ENCODE results near the gene IL1F10. TPM values are rescaled to one million over a fixed set of nuclear protein-coding genes. Genes with fewer than 3 reads are reported as not detected.

Gene IL1F10
- total and polyA plus RNA-seq, 2 of the 8 experiments (the other 6 are each of a cell fraction or from before 2014, with no cell fraction given) = not detected

DNA sequence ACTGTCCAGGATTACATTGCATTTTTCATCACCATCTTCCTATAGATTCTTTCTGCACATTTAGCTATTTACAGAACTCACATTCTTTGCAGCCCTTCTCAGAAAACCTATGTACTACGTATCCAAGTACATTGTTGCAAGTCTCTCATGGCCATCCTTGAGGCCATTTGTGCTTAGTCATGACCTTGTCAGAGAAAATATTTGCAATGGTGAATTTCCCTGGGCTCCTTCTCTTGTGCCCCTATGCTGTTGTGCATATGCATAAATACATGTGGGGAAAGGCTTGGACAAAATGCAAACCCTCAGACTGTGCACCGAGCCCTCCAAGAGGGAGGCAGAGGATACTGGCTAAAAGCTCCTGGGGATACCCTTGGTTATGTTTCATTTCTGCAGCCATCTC lies 43.0 kb upstream of the IL1F10 start:
- no peak overlapping the region for H4K8ac ChIP-seq (ENCODE audit: extremely low read depth, insufficient read depth, low read length)
- no peak overlapping the region for H2BK12ac ChIP-seq (ENCODE audit: low read depth, low read length)
- TF ChIP-seq SIRT6 (IDR thresholded peaks at IDR 0.05; ENCODE audit: low read length) = no peak
- no peak for TF ChIP-seq MAFK (IDR thresholded peaks at IDR 0.05; ENCODE audit: low read depth, low read length)
- no peak for TF ChIP-seq YY1 (IDR thresholded peaks at IDR 0.05; ENCODE audit: low read depth, low read length)
- no peak for TF ChIP-seq RAD21 (IDR thresholded peaks at IDR 0.05 in 1 of 2, conservative IDR thresholded peaks at IDR 0.05 in 1 of 2; ENCODE audit: low read depth in 2 of 2, low read length in 2 of 2)
- no peak for TF ChIP-seq POLR2AphosphoS5 (IDR thresholded peaks at IDR 0.05; ENCODE audit: low read depth, low read length)
- H3K27ac ChIP-seq (ENCODE audit: low read depth, low read length) = no peak overlapping the region
- H3K56ac ChIP-seq (replicated peaks; ENCODE audit: insufficient read length, low read depth, low read length) = no peak overlapping the region
- H3K27me3 ChIP-seq (replicated peaks in 1 of 4; ENCODE audit: control insufficient read depth in 3 of 4, extremely low read depth in 1 of 4, insufficient read depth in 3 of 4, low read length in 3 of 4) = no peaks in the 10 kb centered on the region
- 82% methylated on average over 2 of the region's 2 CpGs; no CpG with 5 or more reads in 1 of the 2 experiments for WGBS, 2 experiments (ENCODE audit: extremely low coverage in 1 of 2, insufficient coverage in 1 of 2, insufficient read length in 1 of 2, insufficient replicate concordance in 2 of 2, low coverage in 1 of 2, low lambda C conversion rate in 2 of 2, missing lambda C conversion rate in 1 of 2)
- no peak overlapping the region for H2AFZ ChIP-seq (ENCODE audit: low read length)
- no peak overlapping the region for H4K91ac ChIP-seq (replicated peaks; ENCODE audit: insufficient read length, low read length)
- H2BK20ac ChIP-seq (ENCODE audit: low read length) = no peak overlapping the region
- no peaks in the 10 kb centered on the region for H3K23me2 ChIP-seq (ENCODE audit: low read depth, low read length)
- H3K79me1 ChIP-seq (ENCODE audit: low read depth, low read length) = no peaks in the 10 kb centered on the region
- H2BK5ac ChIP-seq (ENCODE audit: low read depth, low read length) = no peak overlapping the region
- H3K18ac ChIP-seq (ENCODE audit: extremely low read depth, low read length) = no peak overlapping the region
- no peak overlapping the region for H2BK15ac ChIP-seq (ENCODE audit: low read length)
- peaks cover 0 to 6% (median 3%) of the 10 kb centered on the region in 4 experiments; a peak in 3 of 7 replicates for H3K4me1 ChIP-seq (replicated peaks in 1 of 4; ENCODE audit: control insufficient read depth in 3 of 4, insufficient read depth in 4 of 4, low read length in 3 of 4)
- no peak overlapping the region for H3K23ac ChIP-seq (ENCODE audit: insufficient read length)
- no peaks in the 10 kb centered on the region; a peak in 1 of 4 replicates for H3K9me3 ChIP-seq (ENCODE audit: insufficient read depth in 2 of 2, low read depth in 1 of 2, low read length in 1 of 2)
- DNase-seq (ENCODE audit: low read depth in 1 of 2, low spot score in 2 of 2) (no peak), FAIRE-seq (no peak)
- H2AK5ac ChIP-seq (ENCODE audit: low read depth, low read length) = no peak overlapping the region
- no peak overlapping the region for H3K4me3 ChIP-seq (ENCODE audit: extremely low read depth in 1 of 4, insufficient read depth in 2 of 4, low read depth in 3 of 4, low read length in 4 of 4)
- H4K20me1 ChIP-seq (replicated peaks in 1 of 2; ENCODE audit: control insufficient read depth in 1 of 2, insufficient read depth in 2 of 2, low read length in 2 of 2) = no peaks in the 10 kb centered on the region
- no peaks in the 10 kb centered on the region for H3K79me2 ChIP-seq (ENCODE audit: control insufficient read depth in 1 of 2, insufficient read depth in 2 of 2, low read length in 2 of 2)
- H3K14ac ChIP-seq (ENCODE audit: insufficient read length) = no peak overlapping the region
- H3K9ac ChIP-seq (replicated peaks in 1 of 4; ENCODE audit: extremely low read depth in 1 of 4, low read depth in 3 of 4, low read length in 3 of 4) = no peak overlapping the region
- POLR2A ChIA-PET (ENCODE audit: partially characterized antibody) = no interaction called here
- no peak overlapping the region for H3K4me2 ChIP-seq (ENCODE audit: insufficient read depth in 1 of 2, low read depth in 2 of 2, low read length in 2 of 2)
- no peak overlapping the region for H2BK120ac ChIP-seq (replicated peaks; ENCODE audit: low read depth, low read length)
- H3K4ac ChIP-seq (replicated peaks; ENCODE audit: insufficient read length, low read depth, low read length) = no peak overlapping the region
- H3K36me3 ChIP-seq (ENCODE audit: control insufficient read depth in 2 of 4, insufficient read depth in 4 of 4, low read length in 3 of 4) = no peaks in the 10 kb centered on the region
- CTCF ChIA-PET (ENCODE audit: partially characterized antibody) = interaction anchor here (1.9 kb wide), 1 partner anchor 55 kb away, joined by 5 read pairs; no protein-coding TSS in a partner anchor
- H4K5ac ChIP-seq (ENCODE audit: insufficient read length, low read depth, low read length) = no peak overlapping the region
